ENCODE data around the gene ADAMTS18.
"Not testable (repeated sequence)": the region's sequence is repeated elsewhere in the genome, so short reads cannot be mapped to it uniquely, and the experiment has no call there.

The ADAMTS18 gene

GRCh38 chr16:77322757-77323156, 112.1 kb downstream of the ADAMTS18 start:
- no peak for DNase-seq

- no peak for DNase-seq
These were observed 117.8 kb downstream of the ADAMTS18 start for GRCh38 chr16:77317059-77317458.

GRCh38 chr16:77310877-77311276, 124.0 kb downstream of the ADAMTS18 start:
- no peak for DNase-seq

GRCh38 chr16:77308163-77308561, 126.7 kb downstream of the ADAMTS18 start:
- DNase-seq, result no peak

GRCh38 chr16:77307426-77308162, 127.2 kb downstream of the ADAMTS18 start:
- no peak for DNase-seq

- DNase-seq, result no peak
These were observed 128.8 kb downstream of the ADAMTS18 start for GRCh38 chr16:77306075-77306474.

GRCh38 chr16:77304877-77305276, 130.0 kb downstream of the ADAMTS18 start:
- no peak for DNase-seq

- DNase-seq, result no peak
These were observed 130.7 kb downstream of the ADAMTS18 start for GRCh38 chr16:77304134-77304533.

- DNase-seq, result no peak
These were observed 132.2 kb downstream of the ADAMTS18 start for GRCh38 chr16:77302674-77303073.

- no peak for DNase-seq
These were observed 132.6 kb downstream of the ADAMTS18 start for GRCh38 chr16:77302249-77302648.

GRCh38 chr16:77300256-77300655, 134.6 kb downstream of the ADAMTS18 start:
- DNase-seq, result no peak

GRCh38 chr16:77299395-77299794, 135.4 kb downstream of the ADAMTS18 start:
- no peak for DNase-seq

- DNase-seq, result no peak
These were observed 136.1 kb downstream of the ADAMTS18 start for GRCh38 chr16:77298418-77299360.

GRCh38 chr16:77297996-77298395, 136.8 kb downstream of the ADAMTS18 start:
- DNase-seq, result no peak

GRCh38 chr16:77295896-77296295, 138.9 kb downstream of the ADAMTS18 start:
- no peak for DNase-seq

- no peak for DNase-seq
These were observed 144.3 kb downstream of the ADAMTS18 start for GRCh38 chr16:77290451-77291115.

- no peak for DNase-seq
These were observed 145.5 kb downstream of the ADAMTS18 start for GRCh38 chr16:77289331-77289809.

- DNase-seq, result no peak
These were observed 146.6 kb downstream of the ADAMTS18 start for GRCh38 chr16:77288222-77288621.

GRCh38 chr16:77285676-77286075, 149.2 kb downstream of the ADAMTS18 start:
- DNase-seq, result no peak

- no peak for DNase-seq
These were observed 152.5 kb downstream of the ADAMTS18 start for GRCh38 chr16:77282345-77282744.

- DNase-seq, result not testable (repeated sequence)
These were observed 155.5 kb downstream of the ADAMTS18 start for GRCh38 chr16:77279316-77279715.

- DNase-seq, result no peak
These were observed 157.3 kb downstream of the ADAMTS18 start for GRCh38 chr16:77277571-77277970.

- no peak for DNase-seq
These were observed 157.7 kb downstream of the ADAMTS18 start for GRCh38 chr16:77277141-77277540.

All from CD4-positive, alpha-beta T cell treated with Interleukin-4 for 4 hours (primary cell).